Upper lobe of left lung (tissue), 6 donors: ENCODE measurements around the gene EEF1AKMT4. TPM values are rescaled to one million over a fixed set of nuclear protein-coding genes. Genes with fewer than 3 reads are reported as not detected.

Experiments
- ATAC-seq, 2 donors: fragments of 200-7000 bp; cut with Tn5 transposase; one replicate each; pipeline ENCODE4 v1.9.1; 2022; ENCODE audit warnings: mild to moderate bottlenecking in 2 of 2, moderate library complexity in 2 of 2; ENCODE audit not compliant: low FRiP score in 2 of 2
- DNase-seq, 2 donors: peaks; one replicate each; pipeline ENCODE4 v3.0.0-alpha.2; 2019 to 2020
- H3K27ac ChIP-seq, 4 donors: fragments of 200-600 bp; sonication (generic); one replicate each; pipeline ENCODE4 v1.5.1; 2016 to 2019
- H3K27me3 ChIP-seq, 4 donors: fragments of 200-600 bp; sonication (generic); one replicate each; pipeline ENCODE4 v1.5.1; 2017 to 2019
- H3K36me3 ChIP-seq, 4 donors: fragments of 200-600 bp; sonication (generic); one replicate each; pipeline ENCODE4 v1.5.1; 2016 to 2019
- H3K4me1 ChIP-seq, 4 donors: fragments of 200-600 bp; sonication (generic); one replicate each; pipeline ENCODE4 v1.5.1; 2018 to 2019
- H3K4me3 ChIP-seq, 4 donors: fragments of 200-600 bp; sonication (generic); one replicate each; pipeline ENCODE4 v1.5.1; 2017 to 2019; ENCODE audit warnings: mild to moderate bottlenecking in 2 of 4, moderate library complexity in 1 of 4
- H3K9me3 ChIP-seq, 4 donors: fragments of 200-600 bp; sonication (generic); one replicate each; pipeline ENCODE4 v1.5.1; 2018 to 2019
- EP300 ChIP-seq, 4 donors: sonication (generic); formaldehyde crosslinking; IDR thresholded peaks; one replicate each; pipeline ENCODE4 v1.5.1; 2017; ENCODE audit warnings: antibody characterized with exemption in 4 of 4, control low read depth in 2 of 4
- POLR2A ChIP-seq, 4 donors: fragments of 450-650 bp; IDR thresholded peaks; one replicate each; pipeline ENCODE4 v1.5.1; 2016 to 2017; ENCODE audit warnings: antibody characterized with exemption in 4 of 4, mild to moderate bottlenecking in 2 of 4
- POLR2AphosphoS5 ChIP-seq, 2 donors: sonication (generic); formaldehyde crosslinking; IDR thresholded peaks; one replicate each; pipeline ENCODE4 v1.5.1; 2017; ENCODE audit warnings: antibody characterized with exemption in 2 of 2
- WGBS, 2 donors: methylation state at CpG; one replicate each; pipeline ENCODE4 v1.1.5; 2017 to 2018; 5-methylcytosine and 5-hydroxymethylcytosine counted together
- total RNA-seq, 6 donors: library from RNA; depleted of rRNA in 4 of 6; stranded (reverse); fragments of >200 nt in 4 of 6; gene quantifications; one replicate each; pipeline versions ENCODE4 v1.1.0 to v1.2.1, GENCODE V29; 2016 to 2021
- TF ChIP-seq, protein P1 (sequence below), 6 experiments: fragments of 450-650 bp in 4 of 6; fragments of 200-600 bp in 2 of 6; sonication (generic) in 2 of 6; IDR thresholded peaks; one replicate each; pipeline ENCODE4 v1.5.1; 2016 to 2019; ENCODE audit warnings: antibody characterized with exemption in 6 of 6
- donor health status: DM: no; HTN: no; CAD: no; lungs with moderate emphysema.
- donor health status: DM: no; HTN: yes; CAD: no; lungs with severe emphysema.

Gene EEF1AKMT4
- total RNA-seq, 6 donors from 2014 or later = 1.8 to 8.8 (median 4.1) TPM

DNA sequence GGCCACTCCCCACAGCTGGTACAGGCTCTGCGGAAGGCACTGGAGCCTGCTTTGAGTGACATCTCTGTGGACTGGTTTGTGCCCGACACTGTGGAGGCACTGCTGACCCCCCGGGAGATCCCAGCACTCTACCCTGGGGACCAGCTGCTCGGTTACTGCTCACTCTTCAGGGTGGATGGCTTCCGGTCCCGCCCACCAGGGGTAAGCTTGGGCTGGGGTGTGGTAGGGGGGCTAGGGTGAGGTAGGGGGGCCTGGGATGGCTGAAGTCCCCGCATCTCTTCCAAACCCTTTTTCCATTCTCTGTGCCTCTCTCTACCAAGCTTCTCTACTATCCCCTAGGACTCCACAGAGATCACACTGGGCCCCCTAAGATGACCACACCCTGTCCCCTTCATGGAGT, 12.3 kb upstream of the EEF1AKMT4 start:
- Histone ChIP-seq H3K4me1 (peaks cover 0 to 8% (median 2%) of the 10 kb centered on the region in 4 donors), H3K36me3 (peaks cover under 1 to 4% (median 1%) of the 10 kb centered on the region in 4 donors), H3K9me3 (no peaks in the 10 kb centered on the region), H3K27ac (no peak overlapping the region), H3K27me3 (peaks cover 0 to 3% (median 0%) of the 10 kb centered on the region in 4 donors), H3K4me3 (no peak overlapping the region)
- DNase-seq (no peak), ATAC-seq (no peak)
- TF ChIP-seq POLR2AphosphoS5 (IDR thresholded peaks at IDR 0.05) (no peak), POLR2A (IDR thresholded peaks at IDR 0.05) (no peak), EP300 (IDR thresholded peaks at IDR 0.05) (no peak)
- TF ChIP-seq, protein P1, sequence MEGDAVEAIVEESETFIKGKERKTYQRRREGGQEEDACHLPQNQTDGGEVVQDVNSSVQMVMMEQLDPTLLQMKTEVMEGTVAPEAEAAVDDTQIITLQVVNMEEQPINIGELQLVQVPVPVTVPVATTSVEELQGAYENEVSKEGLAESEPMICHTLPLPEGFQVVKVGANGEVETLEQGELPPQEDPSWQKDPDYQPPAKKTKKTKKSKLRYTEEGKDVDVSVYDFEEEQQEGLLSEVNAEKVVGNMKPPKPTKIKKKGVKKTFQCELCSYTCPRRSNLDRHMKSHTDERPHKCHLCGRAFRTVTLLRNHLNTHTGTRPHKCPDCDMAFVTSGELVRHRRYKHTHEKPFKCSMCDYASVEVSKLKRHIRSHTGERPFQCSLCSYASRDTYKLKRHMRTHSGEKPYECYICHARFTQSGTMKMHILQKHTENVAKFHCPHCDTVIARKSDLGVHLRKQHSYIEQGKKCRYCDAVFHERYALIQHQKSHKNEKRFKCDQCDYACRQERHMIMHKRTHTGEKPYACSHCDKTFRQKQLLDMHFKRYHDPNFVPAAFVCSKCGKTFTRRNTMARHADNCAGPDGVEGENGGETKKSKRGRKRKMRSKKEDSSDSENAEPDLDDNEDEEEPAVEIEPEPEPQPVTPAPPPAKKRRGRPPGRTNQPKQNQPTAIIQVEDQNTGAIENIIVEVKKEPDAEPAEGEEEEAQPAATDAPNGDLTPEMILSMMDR (IDR thresholded peaks at IDR 0.05) = no peak
- WGBS, 2 donors = 81 to 92% methylated on average over 1 to 7 of the region's 7 CpGs

DNA sequence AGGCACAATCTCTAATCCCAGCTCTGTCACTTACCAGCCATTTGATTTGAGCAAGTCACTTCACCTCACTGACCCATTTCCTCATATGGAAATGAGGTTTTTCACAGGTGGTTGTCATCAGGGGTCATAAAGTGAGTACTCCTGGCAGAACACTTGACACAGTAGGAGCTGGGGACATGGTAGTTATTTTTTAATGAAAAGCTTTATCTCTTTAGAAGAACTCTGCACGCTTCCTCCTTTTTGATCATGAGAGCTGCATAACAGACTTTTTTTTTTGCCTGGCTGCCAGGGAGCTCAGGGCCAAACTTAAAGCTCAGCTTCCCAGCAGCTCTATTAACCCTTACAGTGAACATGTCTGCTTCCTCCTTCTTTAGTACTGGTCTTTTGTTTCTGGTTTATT, 11.7 kb upstream of the EEF1AKMT4 start:
- Histone ChIP-seq H3K4me1 (peaks cover 0 to 8% (median 2%) of the 10 kb centered on the region in 4 donors), H3K27ac (no peak overlapping the region), H3K27me3 (peaks cover 0 to 3% (median 0%) of the 10 kb centered on the region in 4 donors), H3K4me3 (no peak overlapping the region), H3K36me3 (peaks cover 6 to 10% (median 7%) of the 10 kb centered on the region in 4 donors), H3K9me3 (no peaks in the 10 kb centered on the region)
- WGBS, 2 donors = 50 to 60% methylated on average over 1 of the region's 1 CpG
- TF ChIP-seq, protein P1 (IDR thresholded peaks at IDR 0.05) = no peak
- no peak for TF ChIP-seq POLR2A (IDR thresholded peaks at IDR 0.05)
- no peak for TF ChIP-seq EP300 (IDR thresholded peaks at IDR 0.05)
- TF ChIP-seq POLR2AphosphoS5 (IDR thresholded peaks at IDR 0.05) = no peak
- DNase-seq (no peak), ATAC-seq (no peak)

DNA sequence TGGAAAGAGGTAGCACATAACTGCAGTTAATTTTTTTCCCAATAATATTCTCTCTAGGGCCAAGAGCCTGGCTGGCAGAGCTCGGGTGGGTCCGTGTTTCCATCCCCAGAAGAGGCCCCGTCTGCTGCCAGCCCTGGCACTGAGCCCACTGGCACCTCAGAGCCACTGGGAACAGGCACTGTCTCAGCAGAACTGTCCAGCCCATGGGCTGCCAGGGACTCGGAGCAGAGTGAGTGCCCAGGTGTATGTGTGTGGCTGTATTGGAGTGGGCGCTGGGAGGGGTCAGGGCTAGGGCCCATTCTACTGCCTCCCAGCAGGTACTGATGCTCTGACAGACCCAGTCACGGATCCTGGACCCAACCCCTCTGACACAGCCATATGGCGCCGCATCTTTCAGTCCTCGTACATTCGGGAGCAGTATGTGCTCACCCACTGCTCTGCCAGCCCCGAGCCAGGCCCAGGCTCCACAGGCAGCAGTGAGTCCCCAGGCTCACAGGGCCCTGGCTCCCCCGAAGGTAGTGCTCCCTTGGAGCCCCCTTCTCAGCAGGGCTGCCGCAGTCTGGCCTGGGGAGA, 11.1 kb upstream of the EEF1AKMT4 start:
- Histone ChIP-seq H3K4me3 (no peak overlapping the region), H3K4me1 (peaks cover 0 to 8% (median 2%) of the 10 kb centered on the region in 4 donors), H3K36me3 (peaks cover 6 to 15% (median 13%) of the 10 kb centered on the region in 4 donors), H3K9me3 (no peaks in the 10 kb centered on the region), H3K27me3 (peaks cover 0 to 3% (median 0%) of the 10 kb centered on the region in 4 donors), H3K27ac (no peak overlapping the region)
- TF ChIP-seq EP300 (IDR thresholded peaks at IDR 0.05) (no peak), POLR2A (IDR thresholded peaks at IDR 0.05) (no peak)
- TF ChIP-seq, protein P1 (IDR thresholded peaks at IDR 0.05) = no peak
- 47 to 73% methylated on average over 3 to 12 of the region's 13 CpGs for WGBS, 2 donors
- ATAC-seq (no peak), DNase-seq (no peak)

DNA sequence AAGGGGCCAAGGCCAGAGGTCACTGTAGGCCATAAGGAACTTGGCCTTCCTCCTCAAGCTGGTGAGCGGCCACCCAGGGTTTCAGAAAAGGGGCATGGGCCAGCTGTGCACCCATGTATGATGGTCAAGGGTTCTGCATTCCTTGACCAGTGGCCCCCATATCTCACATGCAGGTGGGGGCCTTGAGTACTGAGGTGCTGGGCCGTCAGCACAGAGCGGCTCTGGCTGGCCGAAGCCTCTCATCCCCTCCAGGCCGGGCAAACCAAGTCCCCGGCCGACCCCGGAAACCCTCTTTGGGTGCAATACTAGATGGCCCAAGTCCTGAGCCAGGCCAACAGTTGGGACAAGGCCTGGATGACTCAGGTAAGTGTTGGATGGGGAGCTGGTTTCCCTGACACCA, 10.3 kb upstream of the EEF1AKMT4 start:
- TF ChIP-seq POLR2AphosphoS5 (IDR thresholded peaks at IDR 0.05) = no peak
- TF ChIP-seq, protein P1 (IDR thresholded peaks at IDR 0.05) = no peak
- TF ChIP-seq EP300 (IDR thresholded peaks at IDR 0.05) = no peak
- no peak for TF ChIP-seq POLR2A (IDR thresholded peaks at IDR 0.05)
- no peak for DNase-seq
- no peak for ATAC-seq
- 93 to 96% methylated on average over 1 to 8 of the region's 8 CpGs for WGBS, 2 donors
- no peaks in the 10 kb centered on the region for H3K9me3 ChIP-seq
- H3K27ac ChIP-seq = no peak overlapping the region
- H3K4me3 ChIP-seq = no peak overlapping the region
- H3K4me1 ChIP-seq = peaks cover 0 to 8% (median 2%) of the 10 kb centered on the region in 4 donors
- peaks cover 13 to 24% (median 21%) of the 10 kb centered on the region in 4 donors for H3K36me3 ChIP-seq
- H3K27me3 ChIP-seq = peaks cover 0 to 3% (median 0%) of the 10 kb centered on the region in 4 donors

DNA sequence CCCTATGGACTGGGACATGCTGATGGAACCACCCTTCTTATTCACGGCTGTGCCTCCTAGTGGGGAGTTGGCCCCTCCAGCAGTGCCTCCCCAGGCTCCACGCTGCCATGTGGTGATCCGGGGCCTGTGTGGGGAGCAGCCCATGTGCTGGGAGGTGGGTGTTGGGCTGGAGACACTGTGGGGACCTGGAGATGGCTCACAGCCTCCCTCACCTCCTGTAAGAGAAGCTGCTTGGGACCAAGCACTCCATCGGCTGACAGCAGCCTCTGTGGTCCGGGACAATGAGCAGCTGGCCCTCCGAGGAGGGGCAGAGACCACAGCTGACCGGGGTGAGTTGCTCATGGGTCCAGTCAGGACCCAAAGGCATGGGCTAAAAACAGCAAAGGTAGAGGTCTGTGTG, 9.8 kb upstream of the EEF1AKMT4 start:
- WGBS, 2 donors = 79 to 89% methylated on average over 1 to 5 of the region's 7 CpGs
- TF ChIP-seq POLR2AphosphoS5 (IDR thresholded peaks at IDR 0.05) (no peak), EP300 (IDR thresholded peaks at IDR 0.05) (no peak), POLR2A (IDR thresholded peaks at IDR 0.05) (no peak)
- TF ChIP-seq, protein P1 (IDR thresholded peaks at IDR 0.05) = no peak
- DNase-seq = no peak

More for the DNA sequence above, 9.8 kb upstream of the EEF1AKMT4 start:
- Histone ChIP-seq H3K4me3 (no peak overlapping the region), H3K4me1 (peaks cover 0 to 8% (median 2%) of the 10 kb centered on the region in 4 donors), H3K9me3 (no peaks in the 10 kb centered on the region), H3K27me3 (peaks cover 0 to 3% (median 0%) of the 10 kb centered on the region in 4 donors), H3K27ac (no peak overlapping the region), H3K36me3 (peaks cover 13 to 29% (median 26%) of the 10 kb centered on the region in 4 donors)
- no peak for ATAC-seq
